Measurements from ENCODE around the gene ROM1. TPM values are rescaled to one million over a fixed set of nuclear protein-coding genes. Genes with fewer than 3 reads are reported as not detected.
A peak's percentile ranks its signal among the peaks of the same experiment; 100 is the strongest.
"Not testable (repeated sequence)": the region's sequence is repeated elsewhere in the genome, so short reads cannot be mapped to it uniquely, and the experiment has no call there.

ROM1 gene
- total RNA-seq, 4 donors from 2014 or later: 5.3 to 5.6 TPM; not detected in 2

GRCh38 chr11:62614275-62614674 is 1.2 kb downstream of the ROM1 start:
- no peaks in the 10 kb centered on the region for H3K36me3 ChIP-seq
- no peaks in the 10 kb centered on the region for H3K27me3 ChIP-seq
- peaks cover 16 to 24% (median 18%) of the 10 kb centered on the region in 4 donors for H3K4me1 ChIP-seq
- H3K4me3 ChIP-seq: no peak overlapping the region
- in situ Hi-C loops (cut with MboI; ENCODE audit: low pct_ligation_motif_present in 1 of 4, low pct_unique_long_range_greater_than_20kb in 1 of 4, low sequenced_read_pairs in 3 of 4): no loop called here
- no peaks in the 10 kb centered on the region for H3K9me3 ChIP-seq
- TF ChIP-seq POLR2AphosphoS5 (IDR thresholded peaks at IDR 0.05): no peak
- TF ChIP-seq, protein P1, sequence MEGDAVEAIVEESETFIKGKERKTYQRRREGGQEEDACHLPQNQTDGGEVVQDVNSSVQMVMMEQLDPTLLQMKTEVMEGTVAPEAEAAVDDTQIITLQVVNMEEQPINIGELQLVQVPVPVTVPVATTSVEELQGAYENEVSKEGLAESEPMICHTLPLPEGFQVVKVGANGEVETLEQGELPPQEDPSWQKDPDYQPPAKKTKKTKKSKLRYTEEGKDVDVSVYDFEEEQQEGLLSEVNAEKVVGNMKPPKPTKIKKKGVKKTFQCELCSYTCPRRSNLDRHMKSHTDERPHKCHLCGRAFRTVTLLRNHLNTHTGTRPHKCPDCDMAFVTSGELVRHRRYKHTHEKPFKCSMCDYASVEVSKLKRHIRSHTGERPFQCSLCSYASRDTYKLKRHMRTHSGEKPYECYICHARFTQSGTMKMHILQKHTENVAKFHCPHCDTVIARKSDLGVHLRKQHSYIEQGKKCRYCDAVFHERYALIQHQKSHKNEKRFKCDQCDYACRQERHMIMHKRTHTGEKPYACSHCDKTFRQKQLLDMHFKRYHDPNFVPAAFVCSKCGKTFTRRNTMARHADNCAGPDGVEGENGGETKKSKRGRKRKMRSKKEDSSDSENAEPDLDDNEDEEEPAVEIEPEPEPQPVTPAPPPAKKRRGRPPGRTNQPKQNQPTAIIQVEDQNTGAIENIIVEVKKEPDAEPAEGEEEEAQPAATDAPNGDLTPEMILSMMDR (IDR thresholded peaks at IDR 0.05): no peak
- TF ChIP-seq POLR2A (IDR thresholded peaks at IDR 0.05): no peak
- TF ChIP-seq EP300 (IDR thresholded peaks at IDR 0.05; ENCODE audit: low read depth): no peak
- intact Hi-C loops (cut with DNase I; ENCODE audit: low total_unique reads): no loop called here
- peak overlapping the region in 1 of 4 donors; percentile 97 for H3K27ac ChIP-seq
- no peak for DNase-seq
- 73 to 100% methylated on average over 1 to 8 of the region's 8 CpGs for WGBS, 2 donors (ENCODE audit: low coverage in 1 of 2)

DNA sequence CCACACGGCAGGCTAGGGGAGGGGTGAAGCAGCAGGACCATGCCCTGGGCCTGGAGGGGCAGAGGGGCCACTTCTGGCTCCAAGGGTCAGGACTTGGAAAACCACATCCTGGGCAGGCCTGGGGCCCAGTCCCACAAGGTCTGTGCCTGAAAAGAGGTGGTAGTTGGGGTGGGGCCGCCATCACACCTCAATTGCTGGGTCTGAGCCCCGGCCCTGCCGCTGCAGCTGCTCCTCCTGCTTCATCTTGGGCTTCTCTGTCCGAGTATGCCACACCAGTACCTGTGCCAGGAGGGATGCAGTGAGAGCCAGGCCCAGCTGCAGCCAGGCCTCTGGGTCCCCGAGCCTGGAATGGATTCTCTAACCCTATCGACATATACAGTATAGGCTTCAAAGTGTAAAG is 2.5 kb downstream of the ROM1 start:
- TF ChIP-seq POLR2AphosphoS5 (IDR thresholded peaks at IDR 0.05) (no peak), EP300 (IDR thresholded peaks at IDR 0.05; ENCODE audit: low read depth) (no peak), POLR2A (IDR thresholded peaks at IDR 0.05) (no peak)
- TF ChIP-seq, protein P1 (IDR thresholded peaks at IDR 0.05): no peak
- WGBS, 2 donors (ENCODE audit: low coverage in 1 of 2): 91% methylated on average over 7 of the region's 7 CpGs; no CpG with 5 or more reads in 1 of the 2 donors
- Histone ChIP-seq H3K4me3 (no peak overlapping the region), H3K9me3 (no peaks in the 10 kb centered on the region), H3K27me3 (no peaks in the 10 kb centered on the region), H3K36me3 (no peaks in the 10 kb centered on the region), H3K4me1 (peaks cover 18 to 30% (median 23%) of the 10 kb centered on the region in 4 donors), H3K27ac (no peak overlapping the region)
- in situ Hi-C loops (cut with MboI; ENCODE audit: low pct_ligation_motif_present in 1 of 4, low pct_unique_long_range_greater_than_20kb in 1 of 4, low sequenced_read_pairs in 3 of 4) (no loop called here), intact Hi-C loops (cut with DNase I; ENCODE audit: low total_unique reads) (no loop called here)
- DNase-seq: no peak

GRCh38 chr11:62616957-62617356 is 3.9 kb downstream of the ROM1 start:
- H3K9me3 ChIP-seq; intact Hi-C loops (cut with DNase I; ENCODE audit: low total_unique reads): not testable (repeated sequence)
- 96% methylated on average over 14 of the region's 14 CpGs; no CpG with 5 or more reads in 1 of the 2 donors for WGBS, 2 donors (ENCODE audit: low coverage in 1 of 2)

GRCh38 chr11:62621027-62621566 is 8.0 kb downstream of the ROM1 start:
- in situ Hi-C loops (cut with MboI; ENCODE audit: low pct_ligation_motif_present in 1 of 4, low pct_unique_long_range_greater_than_20kb in 1 of 4, low sequenced_read_pairs in 3 of 4): no loop called here
- H3K27me3 ChIP-seq: no peaks in the 10 kb centered on the region
- no peak for TF ChIP-seq POLR2A (IDR thresholded peaks at IDR 0.05)
- TF ChIP-seq EP300 (IDR thresholded peaks at IDR 0.05; ENCODE audit: low read depth): no peak
- TF ChIP-seq, protein P1 (IDR thresholded peaks at IDR 0.05): no peak
- TF ChIP-seq POLR2AphosphoS5 (IDR thresholded peaks at IDR 0.05): no peak
- H3K27ac ChIP-seq: peak overlapping the region; percentile 88 to 96 (median 90)
- WGBS, 2 donors (ENCODE audit: low coverage in 1 of 2): 13 to 27% methylated on average over 6 to 8 of the region's 8 CpGs
- peak overlapping the region; percentile 52 to 82 (median 59) for H3K4me3 ChIP-seq
- H3K9me3 ChIP-seq: no peaks in the 10 kb centered on the region
- intact Hi-C loops (cut with DNase I; ENCODE audit: low total_unique reads): no loop called here
- no peak for DNase-seq
- H3K4me1 ChIP-seq: peaks cover 12 to 17% (median 14%) of the 10 kb centered on the region in 4 donors
- H3K36me3 ChIP-seq: peaks cover 0 to 5% (median 2%) of the 10 kb centered on the region in 4 donors

More at GRCh38 chr11:62616957-62617356, 3.9 kb downstream of the ROM1 start:
- DNase-seq; H3K27me3 ChIP-seq; H3K4me3 ChIP-seq; in situ Hi-C loops (cut with MboI; ENCODE audit: low pct_ligation_motif_present in 1 of 4, low pct_unique_long_range_greater_than_20kb in 1 of 4, low sequenced_read_pairs in 3 of 4); H3K27ac ChIP-seq; H3K36me3 ChIP-seq: not testable (repeated sequence)
- peaks cover 16 to 28% (median 20%) of the 10 kb centered on the region in 4 donors for H3K4me1 ChIP-seq
